HepG2 (cell line): ENCODE data around the gene HPS1. TPM values are rescaled to one million over a fixed set of nuclear protein-coding genes. Genes with fewer than 3 reads are reported as not detected.

ENCODE experiments used
- ATAC-seq: fragments of 200-7000 bp; cut with Tn5 transposase; 3 replicates; pipeline ENCODE4 v1.9.1; 2020; ENCODE audit warnings: mild to moderate bottlenecking, moderate library complexity
- BruUV-seq: library from RNA; stranded (reverse); fragments of 400-500 nt; replicated peaks from 2 replicates; lab custom pipeline; 2021; lab: Mats Ljungman, UMichigan
- CTCF ChIA-PET: fragments of 300-600 bp; formaldehyde crosslinking; extraction: SDS; loops from one replicate; lab custom pipeline; 2021; ENCODE audit warnings: low total read pairs, inconsistent platforms, low intra/inter-chr PET ratio; lab: Yijun Ruan, JAX
- POLR2A ChIA-PET: fragments of 350-600 bp; sonication (Branson Sonifier 250); formaldehyde crosslinking; loops from one replicate; lab custom pipeline; 2020; ENCODE audit warnings: antibody characterized with exemption, inconsistent platforms; lab: Yijun Ruan, JAX
- DNase-seq: peaks from one replicate; pipeline ENCODE4 v3.0.0-alpha.2; 2015; ENCODE audit warnings: low spot score
- FAIRE-seq: peaks from 3 replicates; lab custom pipeline; 2011; peaks lifted over from hg19 to GRCh38; lab: Jason Lieb, UNC
- H2AFZ ChIP-seq: one replicate; pipeline ENCODE4 v1.6.1; 2011; ENCODE audit warnings: low read length, inconsistent platforms
- H3K27ac ChIP-seq: fragments of 300-600 bp; 3 replicates; pipeline ENCODE4 v1.8.0; 2011; ENCODE audit warnings: mixed run types, mild to moderate bottlenecking, mixed read lengths, low read length, inconsistent platforms; ENCODE audit not compliant: insufficient read depth; ENCODE audit errors: extremely low read length
- H3K27me3 ChIP-seq, 2 experiments: fragments of 200-600 bp in 1 of 2; 2 replicates in 1 of 2; 3 replicates in 1 of 2; pipeline versions ENCODE4 v1.6.0 to v1.8.0; 2011; ENCODE audit warnings: low read length in 2 of 2, mild to moderate bottlenecking in 2 of 2, moderate library complexity in 2 of 2, inconsistent platforms in 1 of 2; ENCODE audit not compliant: insufficient read depth in 2 of 2, control insufficient read depth in 1 of 2
- H3K36me3 ChIP-seq, 2 experiments: fragments of 200-600 bp in 1 of 2; replicated peaks in 1 of 2; 2 replicates in 1 of 2; 3 replicates in 1 of 2; pipeline versions ENCODE4 v1.5.1 to v1.8.0; 2011; ENCODE audit warnings: low read length in 2 of 2, inconsistent platforms in 1 of 2; ENCODE audit not compliant: insufficient read depth in 2 of 2, control insufficient read depth in 1 of 2
- H3K4me1 ChIP-seq: 2 replicates; pipeline ENCODE4 v1.5.1; 2012; ENCODE audit warnings: low read length, inconsistent platforms; ENCODE audit not compliant: insufficient read depth
- H3K4me2 ChIP-seq: 2 replicates; pipeline ENCODE4 v1.6.0; 2011; ENCODE audit warnings: low read depth, low read length, inconsistent platforms
- H3K4me3 ChIP-seq, 3 experiments: fragments of 200-600 bp in 1 of 3; sonication (generic), shearing (Covaris generic) in 1 of 3; replicated peaks in 1 of 3; 2 replicates each; pipeline ENCODE4 v1.5.1; 2011 to 2016; ENCODE audit warnings: low read length in 3 of 3, inconsistent platforms in 2 of 3, low read depth in 2 of 3, mild to moderate bottlenecking in 2 of 3, control low read depth in 1 of 3, mixed read lengths in 1 of 3; ENCODE audit not compliant: insufficient read depth in 1 of 3
- H3K79me2 ChIP-seq: one replicate; pipeline ENCODE4 v1.6.1; 2011; ENCODE audit warnings: low read length, inconsistent platforms; ENCODE audit not compliant: insufficient read depth
- H3K9ac ChIP-seq: 2 replicates; pipeline ENCODE4 v1.6.0; 2011; ENCODE audit warnings: mild to moderate bottlenecking, low read depth, low read length, inconsistent platforms; ENCODE audit not compliant: insufficient read depth
- H3K9me3 ChIP-seq: 2 replicates; pipeline ENCODE4 v1.5.1; 2012; ENCODE audit warnings: mild to moderate bottlenecking, low read length
- H4K20me1 ChIP-seq: 2 replicates; pipeline ENCODE4 v1.6.0; 2011; ENCODE audit warnings: inconsistent platforms, mild to moderate bottlenecking, low read length, moderate library complexity; ENCODE audit not compliant: insufficient read depth
- ARNTL ChIP-seq: sonication (generic); formaldehyde crosslinking; IDR thresholded peaks from 2 replicates; pipeline ENCODE4 v1.4.0; 2020; ENCODE audit warnings: mild to moderate bottlenecking, missing genetic modification reagents
- ATF7 ChIP-seq, 2 experiments: fragments of 450-650 bp in 1 of 2; sonication (generic) in 1 of 2; formaldehyde crosslinking in 1 of 2; IDR thresholded peaks; 2 replicates each; pipeline versions ENCODE4 v1.4.0 to v1.6.1; 2016 to 2020; ENCODE audit warnings: antibody characterized with exemption in 1 of 2, mild to moderate bottlenecking in 1 of 2, missing genetic modification reagents in 1 of 2
- CEBPB ChIP-seq: IDR thresholded peaks from 2 replicates; pipeline ENCODE4 v1.6.1; 2011; ENCODE audit warnings: low read depth, low read length, improper control_type of control experiment, borderline replicate concordance
- DPF2 ChIP-seq: sonication (generic); formaldehyde crosslinking; IDR thresholded peaks from 2 replicates; pipeline ENCODE4 v1.4.0; 2020; ENCODE audit warnings: mild to moderate bottlenecking, low read depth, missing genetic modification reagents, borderline replicate concordance
- EED ChIP-seq: sonication (generic); formaldehyde crosslinking; IDR thresholded peaks from 2 replicates; pipeline ENCODE4 v1.5.0; 2020; ENCODE audit warnings: mild to moderate bottlenecking, missing genetic modification reagents
- MAF1 ChIP-seq: sonication (generic); formaldehyde crosslinking; IDR thresholded peaks from 2 replicates; pipeline ENCODE4 v1.5.0; 2020; ENCODE audit warnings: missing genetic modification reagents, borderline replicate concordance
- MTA3 ChIP-seq: sonication (generic); formaldehyde crosslinking; IDR thresholded peaks from 2 replicates; pipeline ENCODE4 v1.4.0; 2020; ENCODE audit warnings: missing genetic modification reagents
- NCOA2 ChIP-seq: sonication (generic); formaldehyde crosslinking; IDR thresholded peaks from 2 replicates; pipeline ENCODE4 v1.8.0; 2022; ENCODE audit warnings: inconsistent platforms
- RFX1 ChIP-seq: fragments of 450-650 bp; IDR thresholded peaks from 2 replicates; pipeline ENCODE4 v1.6.1; 2017
- SETDB1 ChIP-seq: sonication (generic); formaldehyde crosslinking; IDR thresholded peaks from 2 replicates; pipeline ENCODE4 v1.5.1; 2020; ENCODE audit warnings: missing genetic modification reagents, mild to moderate bottlenecking, borderline replicate concordance
- ZNF136 ChIP-seq: sonication (generic); formaldehyde crosslinking; IDR thresholded peaks from 2 replicates; pipeline ENCODE4 v1.8.1; 2022; ENCODE audit warnings: low read depth, mild to moderate bottlenecking, moderate library complexity, missing genetic modification reagents
- ZNF17 ChIP-seq: sonication (generic); formaldehyde crosslinking; IDR thresholded peaks from 2 replicates; pipeline ENCODE4 v1.5.0; 2020; ENCODE audit warnings: mild to moderate bottlenecking, missing genetic modification reagents
- ZNF207 ChIP-seq: fragments of 450-650 bp; IDR thresholded peaks from 2 replicates; pipeline ENCODE4 v1.6.1; 2016; ENCODE audit warnings: antibody characterized with exemption, borderline replicate concordance
- ZNF484 ChIP-seq: sonication (generic); formaldehyde crosslinking; IDR thresholded peaks from 2 replicates; pipeline ENCODE4 v1.5.1; 2020; ENCODE audit warnings: mild to moderate bottlenecking, low read depth, missing genetic modification reagents, borderline replicate concordance
- ZSCAN12 ChIP-seq: sonication (generic); formaldehyde crosslinking; IDR thresholded peaks from 2 replicates; pipeline ENCODE4 v1.9.0; 2021; ENCODE audit warnings: mild to moderate bottlenecking, missing genetic modification reagents
- WGBS: methylation state at CpG from one replicate; pipeline ENCODE4 v1.1.6; 2017; ENCODE audit warnings: low lambda C conversion rate; 5-methylcytosine and 5-hydroxymethylcytosine counted together
- in situ Hi-C: cut with HindIII; loops from 2 replicates; pipeline ENCODE4 v1.10.0; 2017; ENCODE audit warnings: low pct_unique_long_range_greater_than_20kb; ENCODE audit not compliant: extremely low pct_ligation_motif_present
- intact Hi-C: fragments of 100-400 bp; cut with micrococcal nuclease; formaldehyde crosslinking; loops from one replicate; pipeline ENCODE4 v1.10.0; 2022; ENCODE audit not compliant: unreplicated experiment
- polyA plus RNA-seq, 8 experiments: library from polyadenylated mRNA; depleted of rRNA in 3 of 8; stranded (reverse) in 7 of 8; unstranded in 1 of 8; fragments of >200 nt; fragmentation: Illumina TruSeq in 4 of 8; extraction: Trizol in 4 of 8; gene quantifications; 2 replicates each; pipeline versions ENCODE4 v1.2.1 to v1.2.3, GENCODE V29; 2011 to 2016; ENCODE audit warnings: low read depth in 4 of 8, missing spikeins in 1 of 8, mixed read lengths in 1 of 8; ENCODE audit not compliant: insufficient read depth in 1 of 8
- total RNA-seq, 5 experiments: library from RNA; depleted of rRNA; stranded (reverse); fragments of >200 nt; fragmentation: Illumina TruSeq; extraction: Trizol; gene quantifications; 2 replicates each; pipeline ENCODE4 v1.2.3, GENCODE V29; 2016; ENCODE audit warnings: low read depth in 1 of 5
- TF ChIP-seq, protein P1 (sequence below): sonication (generic); formaldehyde crosslinking; IDR thresholded peaks from 2 replicates; pipeline ENCODE4 v1.4.0; 2020; ENCODE audit warnings: missing genetic modification reagents
- TF ChIP-seq, protein P2 (sequence below): sonication (generic); formaldehyde crosslinking; IDR thresholded peaks from 2 replicates; pipeline ENCODE4 v1.8.0; 2022; ENCODE audit warnings: missing genetic modification reagents, low read depth, mild to moderate bottlenecking, borderline replicate concordance
- TF ChIP-seq, protein P3 (sequence below), 2 experiments: sonication (generic) in 1 of 2; formaldehyde crosslinking in 1 of 2; IDR thresholded peaks; 2 replicates each; pipeline versions ENCODE4 v1.4.0 to v1.6.1; 2018 to 2020; ENCODE audit warnings: missing genetic modification reagents in 2 of 2, borderline replicate concordance in 1 of 2, low read depth in 1 of 2, mild to moderate bottlenecking in 1 of 2, missing biosample characterization in 1 of 2

The HPS1 gene
- total and polyA plus RNA-seq, 2 of the 13 experiments (the other 11 are each of a cell fraction or from before 2014, with no cell fraction given): 24.6 to 25.8 TPM

DNA sequence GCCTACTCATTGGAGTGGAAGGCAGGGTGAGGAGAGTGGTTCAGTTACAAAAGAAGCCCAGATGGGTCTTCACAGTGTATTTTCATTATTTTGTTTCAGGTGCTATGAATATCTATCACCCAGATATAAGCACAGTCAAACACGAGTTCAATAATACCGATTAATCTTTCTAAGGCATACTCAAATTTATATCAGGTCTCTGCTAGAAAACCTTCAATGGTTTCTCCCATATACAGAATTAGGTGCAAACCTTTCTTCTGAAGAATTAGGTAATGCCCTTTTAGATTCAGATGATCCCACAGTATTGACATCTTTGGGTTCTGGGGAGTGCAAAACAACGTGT is 14.7 kb upstream of the HPS1 start:
- no peak for ATAC-seq
- H3K27ac ChIP-seq: no peak overlapping the region
- H3K4me2 ChIP-seq: no peak overlapping the region
- POLR2A ChIA-PET: interaction anchor here (1.3 kb wide), 2 partner anchors 15 to 46 kb away, joined by 4 to 5 read pairs; partner anchors contain the start of genes HPS1 and PYROXD2
- H3K9me3 ChIP-seq: no peaks in the 10 kb centered on the region
- no peak overlapping the region for H3K9ac ChIP-seq
- H3K4me1 ChIP-seq: peaks cover 14% of the 10 kb centered on the region; the same call in 1 of the 2 replicates
- BruUV-seq: no TSS peak
- intact Hi-C loops (loop anchor here (10.0 kb wide), 1 partner anchor 403 kb away; no protein-coding TSS in a partner anchor), in situ Hi-C loops (loop anchor here (25.0 kb wide), 1 partner anchor 576 kb away; no protein-coding TSS in a partner anchor)
- peaks cover 0 to 1% of the 10 kb centered on the region in 2 experiments; a peak in 2 of 5 replicates for H3K27me3 ChIP-seq
- DNase-seq: no peak
- 72% methylated on average over 3 of the region's 3 CpGs for WGBS
- no peaks in the 10 kb centered on the region for H3K36me3 ChIP-seq
- no peaks in the 10 kb centered on the region for H4K20me1 ChIP-seq
- no peak overlapping the region for H2AFZ ChIP-seq
- H3K4me3 ChIP-seq: no peak overlapping the region
- TF ChIP-seq, protein P1, sequence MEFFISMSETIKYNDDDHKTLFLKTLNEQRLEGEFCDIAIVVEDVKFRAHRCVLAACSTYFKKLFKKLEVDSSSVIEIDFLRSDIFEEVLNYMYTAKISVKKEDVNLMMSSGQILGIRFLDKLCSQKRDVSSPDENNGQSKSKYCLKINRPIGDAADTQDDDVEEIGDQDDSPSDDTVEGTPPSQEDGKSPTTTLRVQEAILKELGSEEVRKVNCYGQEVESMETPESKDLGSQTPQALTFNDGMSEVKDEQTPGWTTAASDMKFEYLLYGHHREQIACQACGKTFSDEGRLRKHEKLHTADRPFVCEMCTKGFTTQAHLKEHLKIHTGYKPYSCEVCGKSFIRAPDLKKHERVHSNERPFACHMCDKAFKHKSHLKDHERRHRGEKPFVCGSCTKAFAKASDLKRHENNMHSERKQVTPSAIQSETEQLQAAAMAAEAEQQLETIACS (CRISPR knock-in tag): no peak
- TF ChIP-seq EED (no peak), ZSCAN12 (CRISPR knock-in tag) (no peak), MTA3 (CRISPR knock-in tag) (no peak), NCOA2 (CRISPR knock-in tag) (no peak), RFX1 (no peak), MAF1 (CRISPR knock-in tag) (no peak), ZNF17 (CRISPR knock-in tag) (no peak), ZNF484 (no peak), SETDB1 (no peak), ZNF207 (no peak), ARNTL (CRISPR knock-in tag) (no peak), ATF7 (IDR thresholded peaks at IDR 0.05) (no peak), ATF7 (CRISPR knock-in tag; IDR thresholded peaks at IDR 0.05) (no peak), CEBPB (no peak), DPF2 (no peak), ZNF136 (CRISPR knock-in tag) (no peak)
- TF ChIP-seq, protein P2, sequence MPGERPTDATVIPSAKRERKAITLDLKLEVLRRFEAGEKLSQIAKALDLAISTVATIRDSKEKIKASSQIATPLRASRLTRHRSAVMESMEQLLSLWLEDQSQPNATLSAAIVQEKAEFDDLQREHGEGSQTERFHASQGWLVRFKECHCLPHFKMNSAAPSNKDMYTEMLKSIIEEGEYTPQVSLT: no peak
- TF ChIP-seq, protein P3, sequence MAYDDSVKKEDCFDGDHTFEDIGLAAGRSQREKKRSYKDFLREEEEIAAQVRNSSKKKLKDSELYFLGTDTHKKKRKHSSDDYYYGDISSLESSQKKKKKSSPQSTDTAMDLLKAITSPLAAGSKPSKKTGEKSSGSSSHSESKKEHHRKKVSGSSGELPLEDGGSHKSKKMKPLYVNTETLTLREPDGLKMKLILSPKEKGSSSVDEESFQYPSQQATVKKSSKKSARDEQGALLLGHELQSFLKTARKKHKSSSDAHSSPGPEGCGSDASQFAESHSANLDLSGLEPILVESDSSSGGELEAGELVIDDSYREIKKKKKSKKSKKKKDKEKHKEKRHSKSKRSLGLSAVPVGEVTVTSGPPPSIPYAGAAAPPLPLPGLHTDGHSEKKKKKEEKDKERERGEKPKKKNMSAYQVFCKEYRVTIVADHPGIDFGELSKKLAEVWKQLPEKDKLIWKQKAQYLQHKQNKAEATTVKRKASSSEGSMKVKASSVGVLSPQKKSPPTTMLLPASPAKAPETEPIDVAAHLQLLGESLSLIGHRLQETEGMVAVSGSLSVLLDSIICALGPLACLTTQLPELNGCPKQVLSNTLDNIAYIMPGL (CRISPR knock-in tag; IDR thresholded peaks at IDR 0.05; ENCODE audit: borderline replicate concordance in 1 of 2, low read depth in 1 of 2): no peak
- CTCF ChIA-PET: no interaction called here
- no peak for FAIRE-seq
- no peaks in the 10 kb centered on the region for H3K79me2 ChIP-seq
